Loucy (cell line): ENCODE results near the gene FAM131A.
"Not testable (repeated sequence)": the region's sequence is repeated elsewhere in the genome, so short reads cannot be mapped to it uniquely, and the experiment has no call there.

Experiments
- H2AFZ ChIP-seq: fragments of 200-600 bp; sonication (generic); 2 replicates; pipeline ENCODE4 v1.6.0; 2016; ENCODE audit warnings: antibody characterized with exemption, mild to moderate bottlenecking, low read length, moderate library complexity
- H3F3A ChIP-seq: fragments of 200-600 bp; 2 replicates; pipeline ENCODE4 v1.6.0; 2016; ENCODE audit warnings: antibody characterized with exemption, low read depth, mild to moderate bottlenecking
- H3K27me3 ChIP-seq: fragments of 200-600 bp; sonication (generic); 2 replicates; pipeline ENCODE4 v1.6.1; 2014; ENCODE audit warnings: low read length, mild to moderate bottlenecking; ENCODE audit not compliant: insufficient read depth, poor library complexity, severe bottlenecking
- H3K36me3 ChIP-seq: fragments of 200-600 bp; sonication (generic); 2 replicates; pipeline ENCODE4 v1.6.1; 2016; ENCODE audit warnings: low read length; ENCODE audit not compliant: insufficient read depth
- H3K4me1 ChIP-seq: fragments of 200-600 bp; sonication (generic); 2 replicates; pipeline ENCODE4 v1.5.1; 2014; ENCODE audit warnings: low read length, mild to moderate bottlenecking; ENCODE audit not compliant: insufficient read depth, poor library complexity, severe bottlenecking
- H3K4me2 ChIP-seq: fragments of 200-600 bp; sonication (generic); 2 replicates; pipeline ENCODE4 v1.6.0; 2014; ENCODE audit warnings: antibody characterized with exemption, low read length, low read depth, mild to moderate bottlenecking; ENCODE audit not compliant: poor library complexity, severe bottlenecking
- H3K4me3 ChIP-seq: fragments of 200-600 bp; sonication (generic); 2 replicates; pipeline ENCODE4 v1.5.1; 2014; ENCODE audit warnings: low read length, mild to moderate bottlenecking, mixed read lengths; ENCODE audit not compliant: poor library complexity, severe bottlenecking
- H3K79me2 ChIP-seq: fragments of 200-600 bp; sonication (generic); 2 replicates; pipeline ENCODE4 v1.6.1; 2014; ENCODE audit warnings: low read length; ENCODE audit not compliant: insufficient read depth
- H3K9ac ChIP-seq: fragments of 200-600 bp; sonication (generic); 2 replicates; pipeline ENCODE4 v1.6.0; 2014; ENCODE audit warnings: mild to moderate bottlenecking, low read depth, low read length, moderate library complexity; ENCODE audit not compliant: poor library complexity, severe bottlenecking
- H3K9me2 ChIP-seq: fragments of 200-600 bp; sonication (generic); replicated peaks from 2 replicates; pipeline ENCODE4 v1.6.1; 2016; ENCODE audit warnings: low read depth, low read length, mixed read lengths
- H3K9me3 ChIP-seq: fragments of 200-600 bp; sonication (generic); 2 replicates; pipeline ENCODE4 v1.6.1; 2014; ENCODE audit warnings: mild to moderate bottlenecking, antibody characterized with exemption, low read length, low read depth; ENCODE audit not compliant: insufficient read depth
- H4K20me1 ChIP-seq: fragments of 200-600 bp; sonication (generic); 2 replicates; pipeline ENCODE4 v1.6.0; 2014; ENCODE audit warnings: antibody characterized with exemption, low read length, mild to moderate bottlenecking; ENCODE audit not compliant: insufficient read depth, poor library complexity, severe bottlenecking
- EZH2phosphoT487 ChIP-seq: fragments of 200-600 bp; IDR thresholded peaks from 2 replicates; pipeline ENCODE4 v1.6.1; 2018; ENCODE audit warnings: antibody characterized with exemption, mild to moderate bottlenecking, moderate library complexity, borderline replicate concordance
- TF ChIP-seq, protein P1 (sequence below): fragments of 200-600 bp; sonication (generic); conservative IDR thresholded peaks from 2 replicates; pipeline ENCODE4 v1.5.1; 2014; ENCODE audit warnings: mild to moderate bottlenecking, antibody characterized with exemption, low read length

The FAM131A gene

DNA sequence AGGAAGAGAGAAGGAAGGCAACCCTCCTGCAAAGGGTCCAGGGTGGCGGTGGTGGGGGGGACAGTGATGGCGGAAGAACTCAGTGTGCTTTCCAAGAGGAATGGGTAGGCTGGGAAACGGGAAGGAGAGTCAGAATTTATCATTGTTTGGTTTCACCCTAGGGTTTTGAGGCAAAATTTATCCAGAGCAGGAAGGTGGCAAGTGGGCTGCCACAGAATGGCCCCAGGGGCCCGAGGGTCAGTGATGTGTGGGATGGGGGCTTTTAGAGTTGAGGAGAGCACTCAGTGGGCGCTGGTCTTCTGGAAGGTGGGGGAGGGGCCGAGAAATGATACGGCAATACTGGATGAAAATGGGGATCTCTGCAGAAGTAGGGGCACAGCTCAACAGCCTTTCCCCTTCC lies 581 bp downstream of the FAM131A start:
- Histone ChIP-seq H3K9me3 (no peaks in the 10 kb centered on the region), H3K9ac (no peak overlapping the region), H3K36me3 (peaks cover 27% of the 10 kb centered on the region; the same call in 1 of the 2 replicates), H3K27me3 (no peaks in the 10 kb centered on the region), H3F3A (no peaks in the 10 kb centered on the region), H3K4me1 (peaks cover 7% of the 10 kb centered on the region), H3K4me2 (no peak overlapping the region), H2AFZ (no peak overlapping the region), H3K79me2 (no peaks in the 10 kb centered on the region), H3K9me2 (no peaks in the 10 kb centered on the region), H4K20me1 (peaks cover 17% of the 10 kb centered on the region), H3K4me3 (no peak overlapping the region)
- no peak for TF ChIP-seq EZH2phosphoT487
- TF ChIP-seq, protein P1, sequence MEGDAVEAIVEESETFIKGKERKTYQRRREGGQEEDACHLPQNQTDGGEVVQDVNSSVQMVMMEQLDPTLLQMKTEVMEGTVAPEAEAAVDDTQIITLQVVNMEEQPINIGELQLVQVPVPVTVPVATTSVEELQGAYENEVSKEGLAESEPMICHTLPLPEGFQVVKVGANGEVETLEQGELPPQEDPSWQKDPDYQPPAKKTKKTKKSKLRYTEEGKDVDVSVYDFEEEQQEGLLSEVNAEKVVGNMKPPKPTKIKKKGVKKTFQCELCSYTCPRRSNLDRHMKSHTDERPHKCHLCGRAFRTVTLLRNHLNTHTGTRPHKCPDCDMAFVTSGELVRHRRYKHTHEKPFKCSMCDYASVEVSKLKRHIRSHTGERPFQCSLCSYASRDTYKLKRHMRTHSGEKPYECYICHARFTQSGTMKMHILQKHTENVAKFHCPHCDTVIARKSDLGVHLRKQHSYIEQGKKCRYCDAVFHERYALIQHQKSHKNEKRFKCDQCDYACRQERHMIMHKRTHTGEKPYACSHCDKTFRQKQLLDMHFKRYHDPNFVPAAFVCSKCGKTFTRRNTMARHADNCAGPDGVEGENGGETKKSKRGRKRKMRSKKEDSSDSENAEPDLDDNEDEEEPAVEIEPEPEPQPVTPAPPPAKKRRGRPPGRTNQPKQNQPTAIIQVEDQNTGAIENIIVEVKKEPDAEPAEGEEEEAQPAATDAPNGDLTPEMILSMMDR: no peak

DNA sequence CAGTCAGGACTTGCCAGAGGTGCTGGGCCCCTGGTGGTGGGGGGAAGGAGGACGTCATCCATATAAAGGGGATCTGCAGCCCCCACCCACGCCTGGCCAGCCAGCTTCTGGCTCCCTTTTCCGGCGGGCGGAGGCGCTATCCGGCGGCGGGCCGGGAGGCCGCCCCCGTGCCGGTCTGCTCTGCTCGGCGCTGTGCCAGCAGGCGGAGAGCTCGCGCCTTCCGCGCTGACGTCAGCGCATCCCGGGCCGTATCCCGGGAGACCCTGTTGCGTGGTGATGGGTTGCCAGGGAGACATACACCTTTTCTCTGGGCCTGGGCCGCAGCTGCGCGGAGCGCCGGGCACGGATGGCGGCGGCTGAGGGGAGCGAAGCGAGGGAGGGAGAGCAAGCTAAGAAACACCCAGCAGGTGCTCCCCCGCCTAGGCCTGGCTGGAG lies 1.1 kb downstream of the FAM131A start:
- TF ChIP-seq, protein P1: no peak
- TF ChIP-seq EZH2phosphoT487: no peak
- Histone ChIP-seq H3K4me2 (no peak overlapping the region), H3K9me3 (no peaks in the 10 kb centered on the region), H4K20me1 (peaks cover 12% of the 10 kb centered on the region), H3K4me1 (peaks cover 7% of the 10 kb centered on the region), H3K79me2 (no peaks in the 10 kb centered on the region), H3K4me3 (no peak overlapping the region), H3K27me3 (no peaks in the 10 kb centered on the region), H3F3A (no peaks in the 10 kb centered on the region), H3K9ac (no peak overlapping the region), H3K9me2 (no peaks in the 10 kb centered on the region), H2AFZ (no peak overlapping the region), H3K36me3 (peaks cover 22% of the 10 kb centered on the region; the same call in 1 of the 2 replicates)

DNA sequence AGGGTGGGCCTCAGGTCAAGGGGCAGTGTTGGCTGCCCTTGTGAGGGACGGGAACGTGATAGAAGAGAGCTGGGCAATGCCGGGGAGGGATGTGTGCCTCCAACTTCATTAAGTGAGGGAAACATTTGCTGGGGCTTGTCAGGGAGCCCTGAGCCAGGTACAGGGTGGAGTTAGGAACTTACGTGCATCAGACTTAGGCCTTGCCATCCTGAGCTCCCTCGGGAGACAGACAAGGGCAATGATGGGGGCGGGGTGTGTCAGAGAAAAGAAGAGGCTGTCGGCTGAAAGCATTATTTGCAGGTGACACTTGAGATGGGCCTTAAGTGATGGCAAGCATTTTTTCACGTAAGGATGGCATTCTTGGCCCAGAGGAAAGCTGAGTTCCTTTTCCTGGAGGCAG lies 1.6 kb downstream of the FAM131A start:
- Histone ChIP-seq H3K9me2 (no peaks in the 10 kb centered on the region), H3K9me3 (no peaks in the 10 kb centered on the region), H3K9ac (no peak overlapping the region), H4K20me1 (peaks cover 10% of the 10 kb centered on the region), H3K4me3 (no peak overlapping the region), H2AFZ (no peak overlapping the region), H3K27me3 (no peaks in the 10 kb centered on the region), H3K36me3 (peaks cover 17% of the 10 kb centered on the region; the same call in 1 of the 2 replicates), H3K4me2 (no peak overlapping the region), H3F3A (no peaks in the 10 kb centered on the region), H3K79me2 (no peaks in the 10 kb centered on the region), H3K4me1 (peaks cover 7% of the 10 kb centered on the region)
- no peak for TF ChIP-seq EZH2phosphoT487
- TF ChIP-seq, protein P1: no peak

DNA sequence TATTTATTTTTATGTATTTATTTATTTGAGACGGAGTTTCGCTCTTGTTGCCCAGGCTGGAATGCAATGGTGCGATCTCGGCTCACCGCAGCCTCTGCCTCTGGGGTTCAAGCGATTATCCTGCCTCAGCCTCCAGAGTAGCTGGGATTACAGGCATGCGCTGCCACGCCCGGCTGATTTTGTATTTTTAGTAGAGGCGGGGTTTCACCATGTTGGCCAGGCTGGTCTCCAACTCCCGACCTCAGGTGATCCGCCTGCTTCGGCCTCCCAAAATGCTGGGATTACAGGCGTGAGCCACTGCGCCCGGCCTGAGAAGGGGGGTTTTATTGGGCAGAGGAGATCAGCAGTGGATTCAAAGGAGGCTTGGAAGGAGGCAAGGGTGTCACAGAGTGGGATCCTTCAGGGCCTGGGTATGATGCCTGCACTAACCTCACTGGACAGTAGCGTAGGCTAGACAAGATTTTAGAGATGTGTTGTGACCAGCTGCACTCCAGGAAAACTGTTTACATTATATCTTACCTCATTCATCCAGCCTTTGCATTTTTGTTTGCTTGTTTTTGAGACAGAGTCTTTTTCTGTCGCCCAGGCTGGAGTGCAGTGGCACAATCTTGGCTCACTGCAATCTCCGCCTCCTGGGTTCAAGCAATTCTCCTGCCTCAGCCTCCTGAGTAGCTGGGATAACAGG lies 2.2 kb downstream of the FAM131A start:
- not testable (repeated sequence) for H3K9me3 ChIP-seq, H3F3A ChIP-seq, H3K9me2 ChIP-seq, H3K4me2 ChIP-seq, H3K4me3 ChIP-seq, H3K27me3 ChIP-seq, H2AFZ ChIP-seq, H4K20me1 ChIP-seq, H3K9ac ChIP-seq, H3K4me1 ChIP-seq, H3K79me2 ChIP-seq
- peaks cover 11% of the 10 kb centered on the region; the same call in 1 of the 2 replicates for H3K36me3 ChIP-seq
